Measurements from ENCODE around the gene ARID3A. TPM values are rescaled to one million over a fixed set of nuclear protein-coding genes. Genes with fewer than 3 reads are reported as not detected.
A peak's percentile ranks its signal among the peaks of the same experiment; 100 is the strongest.

ARID3A gene
- polyA plus RNA-seq, 1 donor: 187 TPM

DNA sequence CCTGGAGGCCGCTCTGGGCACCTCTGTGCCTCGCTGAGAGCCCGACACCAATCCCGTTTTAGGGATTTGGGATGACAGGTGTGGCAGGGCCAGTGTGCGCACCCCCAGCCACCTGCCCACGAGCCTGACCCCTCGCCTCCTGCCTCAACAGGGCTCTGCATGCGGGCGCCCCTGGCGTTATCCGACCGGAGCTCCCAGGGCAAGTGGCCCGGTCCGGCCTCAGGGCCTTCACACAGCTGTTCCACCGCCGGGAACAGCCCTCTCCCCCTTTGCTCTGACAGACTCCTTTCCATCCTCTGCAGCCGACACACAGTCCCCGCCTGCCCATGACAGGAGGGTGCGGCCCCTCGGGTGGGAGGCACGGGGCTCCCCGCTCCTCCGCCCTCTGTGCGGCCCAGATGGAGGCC lies 51.2 kb downstream of the ARID3A start:
- peaks cover 13% of the 10 kb centered on the region for H3K9me3 ChIP-seq (ENCODE audit: control insufficient read depth, low read depth, low read length)
- peaks cover 24% of the 10 kb centered on the region for H3K36me3 ChIP-seq (ENCODE audit: control insufficient read depth, insufficient read depth, low read length)
- no peak overlapping the region for H3K27ac ChIP-seq (ENCODE audit: low read length)
- no peak for DNase-seq
- no peak overlapping the region for H3K4me3 ChIP-seq (ENCODE audit: low read length)
- H3K27me3 ChIP-seq (ENCODE audit: control insufficient read depth, insufficient read depth, low read length): no peaks in the 10 kb centered on the region
- peaks cover 19% of the 10 kb centered on the region for H3K4me1 ChIP-seq (ENCODE audit: control insufficient read depth, insufficient read depth, low read length)
- WGBS (ENCODE audit: insufficient coverage, low lambda C conversion rate): no CpG with 5 or more reads among the region's 24 CpGs

DNA sequence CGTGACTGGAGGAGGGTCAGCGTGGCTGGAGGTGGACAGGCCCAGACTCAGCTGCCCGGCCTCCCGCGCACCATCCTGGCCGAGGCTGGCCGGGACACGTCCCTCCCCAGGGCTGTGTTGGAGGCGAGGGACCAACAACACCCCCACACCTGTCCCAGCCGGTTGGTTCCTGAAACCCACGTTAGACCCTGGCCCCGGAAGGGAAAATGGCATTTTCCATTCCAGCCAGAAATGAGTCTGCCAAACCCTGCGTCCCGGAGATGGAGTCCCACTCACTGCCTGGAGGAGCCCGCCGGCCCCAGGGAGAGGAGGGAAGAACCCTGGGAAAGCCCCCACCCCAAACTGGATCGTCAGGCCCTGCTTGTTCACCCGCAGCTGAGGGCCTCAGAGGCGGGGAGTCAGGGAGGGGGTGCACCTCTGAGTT lies 53.5 kb downstream of the ARID3A start:
- no CpG with 5 or more reads among the region's 19 CpGs for WGBS (ENCODE audit: insufficient coverage, low lambda C conversion rate)
- Histone ChIP-seq H3K9me3 (ENCODE audit: control insufficient read depth, low read depth, low read length) (peaks cover 10% of the 10 kb centered on the region), H3K27ac (ENCODE audit: low read length) (no peak overlapping the region), H3K27me3 (ENCODE audit: control insufficient read depth, insufficient read depth, low read length) (no peaks in the 10 kb centered on the region), H3K4me1 (ENCODE audit: control insufficient read depth, insufficient read depth, low read length) (peaks cover 26% of the 10 kb centered on the region), H3K36me3 (ENCODE audit: control insufficient read depth, insufficient read depth, low read length) (peaks cover 5% of the 10 kb centered on the region), H3K4me3 (ENCODE audit: low read length) (no peak overlapping the region)
- peak in 1 of 2 donors; percentile 31 for DNase-seq

DNA sequence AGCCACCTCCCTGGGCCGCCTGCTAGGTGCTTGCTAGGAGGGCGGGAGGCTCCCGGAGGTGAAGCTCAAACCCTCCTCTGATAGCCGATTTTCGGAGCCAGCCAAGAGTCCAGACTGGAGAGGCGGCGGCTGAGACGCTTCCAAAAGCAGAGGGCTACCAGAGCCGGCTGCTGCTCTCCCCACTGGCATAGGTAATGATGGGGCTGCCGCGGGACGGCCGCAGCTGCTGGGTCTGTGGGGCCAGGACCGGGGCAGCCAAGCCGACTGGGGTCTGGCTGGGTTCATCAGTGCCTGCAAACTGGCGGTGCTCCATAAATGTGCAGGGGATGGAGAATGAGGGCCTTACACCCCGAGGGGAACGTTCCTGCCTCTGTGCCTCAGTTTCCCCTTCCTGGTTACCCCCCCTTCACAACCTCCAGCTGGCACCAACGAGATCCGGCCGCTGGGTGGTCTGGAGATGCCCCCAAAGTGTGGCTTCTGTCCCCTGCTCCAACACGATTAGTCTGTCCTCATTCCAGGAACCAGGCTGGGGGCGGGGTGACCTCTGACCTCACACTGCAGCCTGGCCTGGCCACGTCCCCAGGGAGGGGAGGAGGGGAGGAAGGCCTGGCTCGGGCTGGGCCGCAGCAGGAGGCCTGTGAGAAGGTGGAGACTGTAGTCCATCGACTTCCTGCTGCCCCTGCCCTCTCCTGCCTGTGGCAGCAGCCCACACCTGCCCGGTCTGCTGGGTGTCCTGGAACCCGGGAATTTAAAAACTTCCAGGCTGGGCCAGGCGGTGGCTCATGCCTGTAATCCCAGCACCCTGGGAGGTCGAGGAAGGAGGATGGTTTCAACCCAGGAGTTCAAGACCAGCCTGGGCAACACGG lies 54.5 kb downstream of the ARID3A start:
- Histone ChIP-seq H3K27ac (ENCODE audit: low read length) (no peak overlapping the region), H3K9me3 (ENCODE audit: control insufficient read depth, low read depth, low read length) (peaks cover 10% of the 10 kb centered on the region), H3K4me3 (ENCODE audit: low read length) (no peak overlapping the region), H3K36me3 (ENCODE audit: control insufficient read depth, insufficient read depth, low read length) (no peaks in the 10 kb centered on the region), H3K27me3 (ENCODE audit: control insufficient read depth, insufficient read depth, low read length) (no peaks in the 10 kb centered on the region), H3K4me1 (ENCODE audit: control insufficient read depth, insufficient read depth, low read length) (peaks cover 26% of the 10 kb centered on the region)
- WGBS (ENCODE audit: insufficient coverage, low lambda C conversion rate): no CpG with 5 or more reads among the region's 32 CpGs
- peak in 1 of 2 donors; percentile 17 for DNase-seq

DNA sequence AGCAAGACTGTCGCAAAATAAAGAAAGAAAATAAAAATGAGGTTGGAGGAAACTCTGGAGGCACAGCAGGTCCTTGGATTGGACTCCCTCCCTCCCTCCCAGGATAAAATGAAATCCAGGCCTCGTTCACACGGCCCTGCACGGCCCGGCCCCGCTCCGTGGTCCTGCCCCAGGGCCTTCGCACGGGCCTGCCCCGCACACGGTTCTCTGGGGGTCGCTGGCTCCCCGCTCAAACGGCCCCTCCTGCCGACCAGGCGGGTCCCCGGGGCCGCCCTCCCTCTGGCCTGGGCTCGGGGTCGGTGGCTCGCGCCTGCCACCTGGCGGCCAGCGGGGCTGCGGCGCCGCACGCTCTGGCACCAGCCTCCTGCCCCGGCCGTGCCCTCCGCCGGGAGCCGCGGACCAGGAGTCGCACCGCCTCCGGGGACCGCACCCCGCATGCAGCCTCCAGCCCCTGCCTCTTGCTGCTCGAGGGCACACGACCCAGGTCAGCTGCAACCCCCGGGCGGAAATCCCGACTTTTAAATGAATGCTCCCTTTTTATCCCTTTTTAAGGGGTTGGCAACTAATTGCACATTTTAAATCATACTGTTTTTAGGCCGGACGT lies 56.8 kb downstream of the ARID3A start:
- H3K4me1 ChIP-seq (ENCODE audit: control insufficient read depth, insufficient read depth, low read length): peaks cover 26% of the 10 kb centered on the region
- H3K27ac ChIP-seq (ENCODE audit: low read length): peak overlapping the region; percentile 15
- DNase-seq: peak; percentile 70 to 78
- H3K36me3 ChIP-seq (ENCODE audit: control insufficient read depth, insufficient read depth, low read length): peaks cover 17% of the 10 kb centered on the region
- H3K9me3 ChIP-seq (ENCODE audit: control insufficient read depth, low read depth, low read length): peaks cover 5% of the 10 kb centered on the region
- WGBS (ENCODE audit: insufficient coverage, low lambda C conversion rate): no CpG with 5 or more reads among the region's 46 CpGs
- peak overlapping the region; percentile 35 for H3K4me3 ChIP-seq (ENCODE audit: low read length)
- no peaks in the 10 kb centered on the region for H3K27me3 ChIP-seq (ENCODE audit: control insufficient read depth, insufficient read depth, low read length)

DNA sequence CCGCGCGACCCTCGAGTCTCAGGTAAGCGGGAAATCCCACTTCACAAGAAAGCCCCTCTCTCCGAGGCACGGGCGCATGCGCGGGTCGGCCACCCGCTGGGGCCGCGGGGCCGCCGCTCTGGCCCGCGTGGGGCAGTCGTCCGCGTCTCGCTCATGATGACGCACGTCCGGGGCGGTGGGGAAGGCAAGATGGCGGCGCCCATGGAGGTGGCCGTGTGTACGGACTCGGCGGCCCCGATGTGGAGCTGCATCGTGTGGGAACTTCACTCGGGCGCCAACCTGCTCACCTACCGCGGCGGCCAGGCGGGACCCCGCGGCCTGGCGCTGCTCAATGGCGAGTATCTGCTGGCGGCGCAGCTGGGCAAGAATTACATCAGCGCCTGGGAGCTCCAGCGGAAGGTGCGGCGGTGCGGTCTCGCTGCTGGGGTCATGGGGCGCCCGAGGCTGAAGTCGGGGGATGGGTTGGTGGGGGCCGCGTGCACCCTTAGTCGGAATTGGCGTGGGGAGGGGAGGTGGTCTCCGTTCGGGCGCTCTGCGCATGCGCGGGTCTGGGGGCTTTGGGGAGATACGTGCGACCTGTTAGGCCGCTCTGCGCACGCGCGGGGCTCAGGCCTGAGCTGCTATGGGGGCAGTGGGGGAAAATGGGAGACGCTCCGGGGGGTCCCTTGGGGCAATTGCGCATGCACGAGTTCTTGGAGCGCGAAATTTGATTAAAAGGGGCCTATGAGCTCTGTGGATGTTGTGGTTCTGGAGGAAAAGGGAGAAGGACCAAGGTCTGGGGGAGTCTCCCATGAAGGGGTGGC lies 58.5 kb downstream of the ARID3A start, which contains the start of gene WDR18:
Gene WDR18, plus strand, starts transcription at position 181 of the 803 bp plus-strand sequence. Its CDS starts 9 bp downstream, at position 190.
- H3K9me3 ChIP-seq (ENCODE audit: control insufficient read depth, low read depth, low read length): peaks cover 5% of the 10 kb centered on the region
- peak; percentile 88 to 90 for DNase-seq
- peaks cover 26% of the 10 kb centered on the region for H3K36me3 ChIP-seq (ENCODE audit: control insufficient read depth, insufficient read depth, low read length)
- peak within 1 kb of the TSS; percentile 46 for H3K27ac ChIP-seq (ENCODE audit: low read length)
- H3K27me3 ChIP-seq (ENCODE audit: control insufficient read depth, insufficient read depth, low read length): no peaks in the 10 kb centered on the region
- no CpG with 5 or more reads among the region's 78 CpGs for WGBS (ENCODE audit: insufficient coverage, low lambda C conversion rate)
- H3K4me3 ChIP-seq (ENCODE audit: low read length): peak within 1 kb of the TSS; percentile 97
- H3K4me1 ChIP-seq (ENCODE audit: control insufficient read depth, insufficient read depth, low read length): peaks cover 23% of the 10 kb centered on the region

DNA sequence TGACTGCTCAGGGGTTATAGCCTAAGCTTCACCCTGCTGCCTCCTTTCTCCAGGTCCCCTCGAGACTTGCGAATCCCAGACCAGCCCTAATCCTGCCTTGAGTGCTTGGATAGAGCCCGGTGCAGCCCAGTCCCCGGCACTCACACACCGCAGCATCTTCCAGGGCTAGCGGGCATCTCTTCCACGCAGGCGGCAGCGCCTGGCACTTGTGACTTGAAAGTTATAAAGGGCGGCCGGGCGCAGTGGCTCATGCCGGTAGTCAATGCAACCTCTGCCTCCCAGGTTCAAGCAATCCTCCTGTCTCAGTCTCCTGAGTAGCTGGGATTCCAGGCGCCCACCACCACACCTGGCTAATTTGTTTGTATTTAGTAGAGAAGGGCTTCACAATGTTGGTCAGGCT lies 60.2 kb downstream of the ARID3A start:
- peaks cover 41% of the 10 kb centered on the region for H3K36me3 ChIP-seq (ENCODE audit: control insufficient read depth, insufficient read depth, low read length)
- peaks cover 11% of the 10 kb centered on the region for H3K4me1 ChIP-seq (ENCODE audit: control insufficient read depth, insufficient read depth, low read length)
- no CpG with 5 or more reads among the region's 14 CpGs for WGBS (ENCODE audit: insufficient coverage, low lambda C conversion rate)
- H3K27me3 ChIP-seq (ENCODE audit: control insufficient read depth, insufficient read depth, low read length): no peaks in the 10 kb centered on the region
- peaks cover 3% of the 10 kb centered on the region for H3K9me3 ChIP-seq (ENCODE audit: control insufficient read depth, low read depth, low read length)
- DNase-seq: no peak
- no peak overlapping the region for H3K27ac ChIP-seq (ENCODE audit: low read length)
- no peak overlapping the region for H3K4me3 ChIP-seq (ENCODE audit: low read length)

DNA sequence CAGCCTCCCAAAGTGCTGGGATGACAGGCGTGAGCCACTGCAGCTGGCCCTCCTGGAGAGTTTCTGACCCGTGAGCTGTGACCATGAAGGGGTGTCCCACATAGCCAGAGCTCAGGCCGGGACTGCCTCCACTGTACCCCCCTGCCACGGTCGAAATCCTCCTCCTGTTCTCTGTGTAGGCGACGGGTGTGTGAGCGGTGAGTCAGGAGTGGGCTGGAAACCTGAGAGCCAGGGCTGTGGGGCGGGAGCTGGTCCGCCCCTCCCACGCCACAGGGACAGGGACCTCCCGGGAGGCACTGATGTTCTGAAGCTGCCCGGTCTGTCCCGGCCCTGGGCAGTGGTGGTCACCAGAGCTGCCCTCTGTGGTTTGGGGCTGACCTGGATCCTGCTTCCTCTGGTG lies 62.2 kb downstream of the ARID3A start:
- Histone ChIP-seq H3K4me3 (ENCODE audit: low read length) (no peak overlapping the region), H3K27ac (ENCODE audit: low read length) (no peak overlapping the region), H3K36me3 (ENCODE audit: control insufficient read depth, insufficient read depth, low read length) (peaks cover 48% of the 10 kb centered on the region), H3K27me3 (ENCODE audit: control insufficient read depth, insufficient read depth, low read length) (no peaks in the 10 kb centered on the region), H3K4me1 (ENCODE audit: control insufficient read depth, insufficient read depth, low read length) (peaks cover 8% of the 10 kb centered on the region), H3K9me3 (ENCODE audit: control insufficient read depth, low read depth, low read length) (peaks cover 15% of the 10 kb centered on the region)
- no peak for DNase-seq
- WGBS (ENCODE audit: insufficient coverage, low lambda C conversion rate): no CpG with 5 or more reads among the region's 14 CpGs

DNA sequence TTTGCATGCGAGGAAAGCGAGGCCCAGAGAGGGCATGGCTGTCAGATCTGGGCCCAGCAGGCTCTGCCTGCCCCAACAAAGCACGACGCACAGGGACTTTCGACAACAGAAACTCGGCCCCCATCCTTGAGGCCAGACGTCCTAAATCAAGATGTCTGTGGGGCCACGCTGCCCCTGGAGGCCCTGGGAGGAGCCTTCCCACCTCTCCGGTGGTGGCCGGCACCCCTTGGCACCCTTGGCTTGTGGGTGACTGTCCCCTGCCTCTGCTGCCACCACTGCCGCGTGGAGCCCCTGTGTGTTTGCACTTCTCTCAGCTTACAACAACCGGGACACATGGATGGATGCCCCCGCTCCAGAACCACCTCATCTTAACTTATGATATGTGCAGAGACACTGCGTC lies 62.7 kb downstream of the ARID3A start:
- Histone ChIP-seq H3K27me3 (ENCODE audit: control insufficient read depth, insufficient read depth, low read length) (no peaks in the 10 kb centered on the region), H3K9me3 (ENCODE audit: control insufficient read depth, low read depth, low read length) (peaks cover 16% of the 10 kb centered on the region), H3K4me1 (ENCODE audit: control insufficient read depth, insufficient read depth, low read length) (peaks cover 5% of the 10 kb centered on the region), H3K36me3 (ENCODE audit: control insufficient read depth, insufficient read depth, low read length) (peaks cover 50% of the 10 kb centered on the region), H3K4me3 (ENCODE audit: low read length) (no peak overlapping the region), H3K27ac (ENCODE audit: low read length) (no peak overlapping the region)
- WGBS (ENCODE audit: insufficient coverage, low lambda C conversion rate): no CpG with 5 or more reads among the region's 15 CpGs
- no peak for DNase-seq

DNA sequence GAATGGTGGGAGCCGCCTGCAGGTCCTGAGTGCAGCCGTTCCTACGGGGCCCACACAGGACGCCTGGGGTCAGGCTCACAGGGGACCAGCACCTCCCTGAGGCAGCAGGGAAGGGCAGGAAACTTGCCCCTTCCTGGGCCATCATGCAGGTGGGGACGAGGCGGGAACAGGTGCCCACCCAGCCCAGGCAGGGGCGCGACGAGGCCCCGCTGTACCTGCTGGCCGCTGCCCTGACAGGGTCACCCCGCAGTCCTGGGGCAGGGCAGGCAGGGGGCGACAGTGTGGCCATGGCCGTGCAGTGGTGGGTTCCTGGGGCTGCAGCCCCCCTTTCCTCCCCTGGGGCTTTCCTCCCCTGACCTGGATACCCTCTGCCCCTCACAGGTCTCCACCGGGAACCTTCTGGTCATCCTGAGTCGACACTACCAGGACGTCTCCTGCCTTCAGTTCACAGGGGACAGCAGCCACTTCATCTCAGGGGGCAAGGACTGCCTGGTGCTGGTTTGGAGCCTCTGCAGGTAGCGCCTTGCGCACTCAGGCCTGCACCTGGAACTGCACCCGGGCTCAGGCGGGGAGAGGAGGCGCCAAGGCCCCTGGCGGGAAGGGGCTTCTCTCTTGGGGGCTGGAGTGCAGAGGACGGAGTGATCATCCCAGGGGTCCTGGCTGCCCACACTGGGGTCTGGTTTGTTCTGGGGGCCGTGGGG lies 63.7 kb downstream of the ARID3A start:
- Histone ChIP-seq H3K27me3 (ENCODE audit: control insufficient read depth, insufficient read depth, low read length) (no peaks in the 10 kb centered on the region), H3K4me3 (ENCODE audit: low read length) (no peak overlapping the region), H3K4me1 (ENCODE audit: control insufficient read depth, insufficient read depth, low read length) (no peaks in the 10 kb centered on the region), H3K27ac (ENCODE audit: low read length) (no peak overlapping the region), H3K36me3 (ENCODE audit: control insufficient read depth, insufficient read depth, low read length) (peaks cover 56% of the 10 kb centered on the region), H3K9me3 (ENCODE audit: control insufficient read depth, low read depth, low read length) (peaks cover 16% of the 10 kb centered on the region)
- WGBS (ENCODE audit: insufficient coverage, low lambda C conversion rate): no CpG with 5 or more reads among the region's 25 CpGs
- DNase-seq: no peak
